GM19025 (cell line): ENCODE results near the gene CTH.
"Not testable (repeated sequence)": the region's sequence is repeated elsewhere in the genome, so short reads cannot be mapped to it uniquely, and the experiment has no call there.

Experiments used
- ATAC-seq: cut with Tn5 transposase; IDR thresholded peaks from one replicate; pipeline ENCODE4 v1.9.1; 2021; ENCODE audit warnings: mild to moderate bottlenecking, low read depth, moderate library complexity; ENCODE audit not compliant: unreplicated experiment

The CTH gene

GRCh38 chr1:70410604-70411359 lies at the start of gene CTH:
Gene CTH, plus strand, starts transcription at chr1:70411268. Its CDS starts 148 bp downstream, at chr1:70411416.
- ATAC-seq: peak; percentile 97

GRCh38 chr1:70361727-70362398 lies 49.2 kb upstream of the CTH start:
- no peak for ATAC-seq

- ATAC-seq: no peak
These were observed 46.6 kb upstream of the CTH start for GRCh38 chr1:70364439-70364838.

- ATAC-seq: not testable (repeated sequence)
These were observed 44.6 kb upstream of the CTH start for GRCh38 chr1:70366425-70366952.

GRCh38 chr1:70366997-70367396 lies 44.1 kb upstream of the CTH start:
- not testable (repeated sequence) for ATAC-seq

- not testable (repeated sequence) for ATAC-seq
These were observed 43.7 kb upstream of the CTH start for GRCh38 chr1:70367397-70367796.

- not testable (repeated sequence) for ATAC-seq
These were observed 39.5 kb upstream of the CTH start for GRCh38 chr1:70371586-70371985.

GRCh38 chr1:70372426-70372825 lies 38.6 kb upstream of the CTH start:
- no peak for ATAC-seq

GRCh38 chr1:70373580-70373979 lies 37.5 kb upstream of the CTH start:
- ATAC-seq: not testable (repeated sequence)

GRCh38 chr1:70376196-70376595 lies 34.9 kb upstream of the CTH start:
- no peak for ATAC-seq

GRCh38 chr1:70382682-70383081 lies 28.4 kb upstream of the CTH start:
- ATAC-seq: peak; percentile 81

GRCh38 chr1:70383483-70383882 lies 27.6 kb upstream of the CTH start:
- no peak for ATAC-seq

- ATAC-seq: no peak
These were observed 26.5 kb upstream of the CTH start for GRCh38 chr1:70384542-70384941.

GRCh38 chr1:70385477-70385876 lies 25.6 kb upstream of the CTH start:
- ATAC-seq: no peak

GRCh38 chr1:70386121-70386520 lies 24.9 kb upstream of the CTH start:
- no peak for ATAC-seq

- no peak for ATAC-seq
These were observed 23.6 kb upstream of the CTH start for GRCh38 chr1:70387507-70387906.

GRCh38 chr1:70392626-70393025 lies 18.4 kb upstream of the CTH start:
- no peak for ATAC-seq

- no peak for ATAC-seq
These were observed 14.5 kb upstream of the CTH start for GRCh38 chr1:70396607-70397006.

GRCh38 chr1:70397013-70397412 lies 14.1 kb upstream of the CTH start:
- no peak for ATAC-seq

- no peak for ATAC-seq
These were observed 10.7 kb upstream of the CTH start for GRCh38 chr1:70400335-70400734.

- no peak for ATAC-seq
These were observed 9.1 kb upstream of the CTH start for GRCh38 chr1:70401974-70402373.

GRCh38 chr1:70403759-70404158 lies 7.3 kb upstream of the CTH start:
- ATAC-seq: no peak
